NCI-H345 (cell line): ENCODE data around the gene PDCD7.
A peak's percentile ranks its signal among the peaks of the same experiment; 100 is the strongest.
"Not testable (repeated sequence)": the region's sequence is repeated elsewhere in the genome, so short reads cannot be mapped to it uniquely, and the experiment has no call there.

Source experiments
- DNase-seq: peaks from one replicate; lab custom pipeline; 2025; lab: John Stamatoyannopoulos, UW

PDCD7 gene

DNA sequence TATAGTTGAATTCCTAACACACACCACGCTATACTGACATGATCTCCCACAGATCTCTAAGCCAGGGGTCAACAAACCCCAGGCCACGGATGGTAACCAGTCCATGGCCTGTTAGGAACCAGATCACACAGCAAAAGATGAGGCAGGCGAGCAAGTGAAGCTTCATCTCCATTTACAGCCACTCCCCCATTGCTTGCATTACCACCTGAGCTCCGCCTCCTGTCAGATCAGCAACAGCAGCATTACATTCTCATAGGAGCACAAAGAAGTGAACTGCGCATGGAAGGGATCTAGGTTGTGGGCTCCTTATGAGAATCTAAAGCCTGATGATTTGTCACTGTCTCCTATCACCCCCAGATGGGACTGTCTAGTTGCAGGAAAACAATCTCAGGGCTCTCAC is 2.7 kb downstream of the PDCD7 start:
- no peak for DNase-seq

GRCh38 chr15:65115542-65115941 is 18.1 kb downstream of the PDCD7 start:
- peak; percentile 34 for DNase-seq

DNA sequence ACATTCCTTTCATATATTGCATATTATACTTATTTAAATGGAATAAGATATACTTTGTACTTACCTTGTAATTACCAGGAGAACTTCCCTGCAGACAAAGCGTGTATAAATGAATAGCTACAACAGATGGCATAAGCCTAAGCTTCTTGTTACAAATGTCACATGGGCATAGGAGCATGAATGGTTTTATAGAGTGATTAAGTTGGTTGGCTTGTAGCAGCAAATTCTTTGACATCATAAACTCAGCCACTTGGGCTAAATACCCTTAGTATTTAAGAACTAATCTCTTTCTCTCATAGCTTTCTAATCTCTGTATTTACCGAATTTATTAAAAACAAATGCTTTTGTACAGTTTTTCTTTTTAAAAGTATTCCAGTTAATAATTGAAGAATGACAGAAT is 18.5 kb downstream of the PDCD7 start, which contains the start of gene UBAP1L:
Gene UBAP1L (minus strand): TSS at position 115 of the 400 bp plus-strand sequence. CDS start 8,985 bp downstream, outside the sequence.
- no peak for DNase-seq

DNA sequence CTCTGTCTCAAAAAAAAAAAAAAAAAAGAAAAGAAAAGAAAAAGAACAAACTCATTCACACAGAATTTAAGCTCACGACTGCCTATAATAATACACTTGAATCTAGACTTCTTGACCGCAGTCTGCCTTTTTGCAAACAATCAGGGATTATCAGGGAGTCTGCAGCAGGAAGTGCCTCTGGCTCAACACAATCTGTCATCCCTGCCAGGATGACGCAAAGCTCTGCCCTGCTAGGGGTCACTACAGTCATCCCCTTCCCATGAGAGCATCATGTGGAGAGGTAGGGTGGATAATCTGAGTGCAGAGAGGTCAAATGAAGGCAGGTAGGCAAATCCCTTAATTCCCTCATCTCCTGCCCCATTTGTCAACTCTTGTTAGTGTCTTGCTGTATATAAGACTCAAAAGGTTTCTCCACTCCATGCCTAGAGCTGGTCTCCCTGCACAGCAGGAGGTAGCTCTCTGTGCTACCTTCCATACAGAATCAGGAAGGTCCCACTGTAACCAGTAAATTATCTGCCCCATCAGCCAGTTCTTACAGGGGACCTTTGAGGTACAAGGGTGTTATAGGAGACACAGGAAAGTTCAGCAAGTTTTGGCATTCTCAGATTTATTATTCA is 22.8 kb downstream of the PDCD7 start:
- DNase-seq = no peak

- DNase-seq = no peak
Observed at GRCh38 chr15:65106011-65106590, 27.5 kb downstream of the PDCD7 start.

DNA sequence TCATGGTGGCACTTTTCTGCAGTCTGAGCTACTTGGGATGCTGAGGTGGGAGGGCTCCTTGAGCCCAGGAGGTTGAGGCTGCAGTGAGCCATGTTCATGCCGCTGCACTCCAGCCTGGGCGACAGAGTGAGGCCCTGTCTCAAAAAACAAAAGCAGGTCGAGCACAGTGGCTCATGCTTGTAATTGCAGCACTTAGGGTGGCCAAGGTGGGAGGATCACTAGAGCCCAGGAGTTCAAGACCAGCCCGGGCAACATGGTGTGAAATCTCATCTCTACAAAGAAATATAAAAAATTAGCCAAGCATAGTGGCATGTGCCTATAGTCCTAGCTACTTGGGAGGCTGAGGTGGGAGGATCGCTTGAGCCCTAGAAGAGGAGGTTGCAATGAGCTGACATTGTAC is 28.6 kb downstream of the PDCD7 start:
- no peak for DNase-seq

GRCh38 chr15:65102912-65103311 is 30.7 kb downstream of the PDCD7 start:
- no peak for DNase-seq

- no peak for DNase-seq
Observed at GRCh38 chr15:65101891-65102708, 31.5 kb downstream of the PDCD7 start.

- peak; percentile 34 for DNase-seq
Observed at GRCh38 chr15:65101411-65101890, 32.2 kb downstream of the PDCD7 start.

DNA sequence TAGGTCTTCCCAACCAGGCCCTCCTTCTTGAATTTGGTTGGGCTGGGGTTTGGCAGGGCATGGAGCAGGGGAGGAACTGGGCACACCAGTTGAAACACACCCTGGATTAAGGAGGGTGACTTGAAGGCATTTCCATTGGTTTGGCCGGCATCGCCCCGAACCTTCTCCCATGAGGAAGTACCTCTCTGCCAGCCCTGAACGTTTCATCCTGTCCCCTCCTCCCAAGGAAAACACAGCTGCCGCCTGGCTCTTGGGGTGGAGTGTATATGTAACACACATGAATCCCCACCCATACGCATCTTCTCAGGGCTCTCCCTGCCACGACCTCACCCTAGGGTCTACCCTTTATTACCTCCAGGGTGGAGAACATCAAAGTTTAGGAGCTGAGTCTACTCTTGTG is 33.2 kb downstream of the PDCD7 start:
- DNase-seq = no peak

DNA sequence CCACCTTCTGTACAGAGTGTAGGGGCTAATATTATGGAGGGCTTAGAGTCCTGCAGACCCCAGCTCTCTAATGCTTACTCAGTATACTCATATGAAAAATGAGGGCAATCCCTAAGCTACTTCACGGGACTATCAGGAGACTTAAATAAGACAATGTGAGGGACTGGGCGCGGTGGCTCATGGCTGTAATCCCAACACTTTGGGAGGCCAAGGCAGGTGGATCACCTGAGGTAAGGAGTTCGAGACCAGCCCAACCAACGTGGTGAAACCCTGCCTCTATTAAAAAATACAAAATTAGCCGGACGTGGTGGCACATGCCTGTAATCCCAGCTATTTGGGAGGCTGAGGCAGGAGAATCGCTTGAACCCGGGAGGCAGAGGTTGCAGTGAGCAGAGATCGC is 33.8 kb downstream of the PDCD7 start:
- DNase-seq = not testable (repeated sequence)

GRCh38 chr15:65099336-65099735 is 34.3 kb downstream of the PDCD7 start:
- DNase-seq = no peak

- no peak for DNase-seq
Observed at GRCh38 chr15:65097651-65098263, 35.9 kb downstream of the PDCD7 start.

DNA sequence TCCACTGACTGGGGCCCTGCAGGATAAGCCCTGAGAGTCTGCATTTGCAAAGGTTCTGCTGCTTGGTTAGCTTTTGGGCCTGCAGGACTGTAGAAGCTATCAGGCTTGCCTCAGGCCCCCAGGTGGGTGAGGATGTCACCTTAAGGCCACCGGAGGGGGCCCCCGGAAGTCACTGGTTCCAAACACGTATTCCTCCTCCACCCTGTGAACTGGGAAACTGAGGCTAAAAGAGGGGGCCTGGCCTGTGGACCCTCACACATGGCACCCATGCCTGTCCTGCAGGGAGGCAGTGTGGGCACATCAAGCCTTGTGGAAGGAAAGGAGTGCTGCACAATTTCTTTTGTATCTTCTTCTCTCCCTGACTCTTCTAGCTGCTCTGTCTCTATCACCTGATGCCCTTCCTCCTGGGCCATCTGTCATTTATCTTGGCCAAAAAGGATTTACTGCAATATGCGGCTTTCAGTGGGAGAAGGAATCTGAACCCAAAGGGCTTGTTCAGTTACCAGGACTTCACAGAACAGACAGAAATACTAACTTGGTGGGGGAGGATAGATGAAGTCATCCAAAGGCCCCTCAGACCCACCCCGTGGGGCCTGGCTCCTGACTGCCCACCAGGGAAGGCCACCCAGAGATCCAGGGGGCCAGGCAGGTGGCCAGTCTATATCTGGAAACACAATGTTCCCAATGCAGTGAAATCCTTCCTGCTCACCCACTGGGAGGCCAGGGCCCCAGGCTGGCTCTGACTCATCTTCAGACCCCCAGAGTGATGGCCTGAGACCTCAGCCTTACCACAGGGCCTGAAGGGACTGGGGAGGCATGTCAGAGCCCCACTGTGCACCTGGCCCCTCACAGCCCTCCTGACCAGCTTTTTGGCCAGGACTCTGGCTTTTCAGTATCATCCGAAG is 36.9 kb downstream of the PDCD7 start:
- no peak for DNase-seq

DNA sequence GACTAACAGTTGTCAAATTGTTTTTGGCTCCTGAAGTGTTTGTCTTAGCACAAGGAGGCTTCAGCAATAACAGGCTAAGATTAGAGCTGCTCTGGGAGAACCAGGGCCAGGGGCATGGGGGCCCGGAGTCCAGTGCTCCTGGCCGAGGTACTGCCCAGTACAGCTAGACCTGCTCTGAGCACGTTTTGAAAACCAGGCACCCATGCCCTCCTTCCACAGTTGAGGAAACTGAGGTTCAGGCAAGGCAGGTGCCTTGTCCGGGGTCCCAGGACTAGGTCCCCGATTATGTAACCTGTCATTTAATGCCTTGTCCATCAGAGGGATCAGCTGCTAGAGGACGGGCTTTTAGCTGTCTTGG is 37.9 kb downstream of the PDCD7 start:
- no peak for DNase-seq

DNA sequence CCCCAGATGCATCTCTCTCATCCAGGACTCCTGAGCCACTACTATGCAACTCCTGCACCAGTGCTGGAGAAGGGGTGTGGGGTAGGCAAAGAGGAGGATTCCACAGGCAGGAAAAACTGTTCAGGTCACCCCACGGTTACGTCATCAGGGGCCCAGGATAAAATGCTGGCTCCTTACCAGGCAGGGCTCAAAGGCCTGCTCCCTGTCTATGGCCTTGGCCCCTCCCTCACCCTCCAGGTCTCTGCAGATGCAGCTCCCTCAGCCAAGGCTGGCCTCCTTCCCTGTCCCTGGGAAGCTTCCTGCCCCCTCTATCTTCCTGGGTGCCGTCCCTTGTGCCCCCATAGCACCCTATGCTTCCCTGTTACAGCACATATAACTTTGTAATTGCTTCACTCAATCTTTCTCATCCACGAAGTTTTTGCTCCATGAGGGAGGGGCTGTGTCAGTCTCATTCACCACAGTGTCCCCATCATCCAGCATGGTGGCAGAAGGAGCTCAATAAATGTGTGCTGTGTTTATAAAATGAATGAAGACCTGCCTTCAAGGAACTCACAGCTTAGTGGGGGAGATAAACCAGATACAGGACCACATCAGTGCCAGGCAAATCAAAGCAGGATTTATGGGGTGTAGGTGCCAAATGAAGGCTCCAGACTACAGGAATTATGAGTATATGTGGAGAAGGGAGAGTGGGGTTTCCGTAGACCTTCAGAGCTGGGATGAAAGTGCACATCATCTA is 38.4 kb downstream of the PDCD7 start:
- DNase-seq = no peak

GRCh38 chr15:65094294-65094995 is 39.2 kb downstream of the PDCD7 start:
- DNase-seq = no peak

GRCh38 chr15:65093793-65094170 is 39.8 kb downstream of the PDCD7 start:
- not testable (repeated sequence) for DNase-seq

DNA sequence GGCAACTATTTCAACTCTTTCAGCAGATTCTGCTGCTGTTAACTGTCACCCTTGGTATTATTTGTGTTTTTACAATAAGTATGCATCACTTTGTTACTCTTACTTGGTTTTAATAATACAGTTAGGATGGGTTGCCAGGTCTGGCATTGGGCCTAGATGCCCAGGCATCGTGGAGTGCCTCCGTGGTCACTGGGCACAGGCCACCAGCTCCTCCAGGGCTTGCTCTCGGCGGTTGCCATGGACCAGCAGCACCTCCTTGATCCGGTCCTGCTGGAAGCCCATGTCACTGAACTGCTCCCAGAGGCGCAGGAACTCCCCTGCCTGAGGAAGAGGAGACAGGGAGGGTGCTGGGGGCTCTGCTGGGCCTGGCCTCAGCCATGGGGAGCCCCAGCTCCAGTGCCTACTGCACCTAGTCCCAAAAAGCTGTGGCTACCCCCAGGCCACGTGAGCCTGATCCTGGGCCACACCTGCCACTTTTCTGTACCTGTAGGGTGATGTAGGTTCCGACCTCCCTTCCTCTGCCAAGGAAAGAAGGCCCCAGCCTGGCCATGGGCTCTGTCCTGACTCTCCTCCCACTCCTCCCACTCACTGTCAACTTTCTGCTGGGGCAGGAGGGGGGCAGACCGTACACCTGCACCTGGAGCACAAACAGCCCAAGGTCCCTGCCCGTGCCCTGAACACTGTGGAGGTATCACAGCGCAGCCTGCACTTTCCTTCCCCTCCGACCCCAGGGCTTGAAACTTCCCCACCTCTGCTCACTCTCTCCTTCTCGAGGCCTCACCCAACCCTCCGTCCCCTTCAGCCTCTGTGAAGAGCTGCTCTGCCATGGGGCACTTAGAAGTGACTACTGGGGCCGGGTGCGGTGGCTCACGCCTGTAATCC is 40.5 kb downstream of the PDCD7 start:
- DNase-seq = no peak
